ENCODE measurements around the gene SSR4.
"Not testable (repeated sequence)": the region's sequence is repeated elsewhere in the genome, so short reads cannot be mapped to it uniquely, and the experiment has no call there.

The SSR4 gene

DNA sequence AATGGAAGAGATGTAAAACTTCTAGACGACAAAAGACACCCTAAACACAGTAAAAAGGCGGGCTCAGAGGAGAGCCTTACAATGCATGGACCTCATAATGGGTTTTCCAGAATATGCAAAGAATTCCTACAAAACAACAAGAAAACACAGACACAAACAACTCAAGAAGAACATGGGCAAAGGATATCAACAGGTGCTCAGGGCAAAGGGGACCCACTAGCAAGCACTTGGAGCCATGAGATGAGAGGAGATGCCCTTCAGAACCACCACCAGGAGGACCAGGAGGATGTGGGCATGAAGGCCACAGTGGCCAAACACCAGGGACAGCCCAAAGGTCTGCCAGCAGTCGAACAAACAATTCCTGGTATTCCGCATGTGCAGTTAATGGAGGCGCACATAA is 18.7 kb downstream of the SSR4 start:
- Histone ChIP-seq H3K9me2 (ENCODE audit: low read depth, low read length) (no peaks in the 10 kb centered on the region), H3K9me3 (ENCODE audit: low read length) (no peaks in the 10 kb centered on the region), H3K4me2 (ENCODE audit: low read length) (no peak overlapping the region), H3K36me3 (ENCODE audit: insufficient read depth, low read length) (no peaks in the 10 kb centered on the region), H2AFZ (ENCODE audit: low read length) (no peak overlapping the region), H3K27ac (ENCODE audit: low read depth, low read length, poor library complexity, severe bottlenecking) (no peak overlapping the region), H3K4me1 (ENCODE audit: insufficient read depth, low read length, severe bottlenecking) (no peaks in the 10 kb centered on the region), H3K4me3 (ENCODE audit: low read depth, low read length, poor library complexity, severe bottlenecking) (no peak overlapping the region), H4K20me1 (ENCODE audit: insufficient read depth, low read length) (no peaks in the 10 kb centered on the region), H3K9ac (ENCODE audit: low read length) (no peak overlapping the region), H3K27me3 (ENCODE audit: insufficient read depth, low read length) (no peaks in the 10 kb centered on the region), H3F3A (ENCODE audit: insufficient read depth, low read length) (no peaks in the 10 kb centered on the region), H3K79me2 (ENCODE audit: insufficient read depth, low read length) (no peaks in the 10 kb centered on the region)
- TF ChIP-seq EZH2 (IDR thresholded peaks at IDR 0.05; ENCODE audit: borderline replicate concordance, low read length), result no peak
- TF ChIP-seq, protein P1, sequence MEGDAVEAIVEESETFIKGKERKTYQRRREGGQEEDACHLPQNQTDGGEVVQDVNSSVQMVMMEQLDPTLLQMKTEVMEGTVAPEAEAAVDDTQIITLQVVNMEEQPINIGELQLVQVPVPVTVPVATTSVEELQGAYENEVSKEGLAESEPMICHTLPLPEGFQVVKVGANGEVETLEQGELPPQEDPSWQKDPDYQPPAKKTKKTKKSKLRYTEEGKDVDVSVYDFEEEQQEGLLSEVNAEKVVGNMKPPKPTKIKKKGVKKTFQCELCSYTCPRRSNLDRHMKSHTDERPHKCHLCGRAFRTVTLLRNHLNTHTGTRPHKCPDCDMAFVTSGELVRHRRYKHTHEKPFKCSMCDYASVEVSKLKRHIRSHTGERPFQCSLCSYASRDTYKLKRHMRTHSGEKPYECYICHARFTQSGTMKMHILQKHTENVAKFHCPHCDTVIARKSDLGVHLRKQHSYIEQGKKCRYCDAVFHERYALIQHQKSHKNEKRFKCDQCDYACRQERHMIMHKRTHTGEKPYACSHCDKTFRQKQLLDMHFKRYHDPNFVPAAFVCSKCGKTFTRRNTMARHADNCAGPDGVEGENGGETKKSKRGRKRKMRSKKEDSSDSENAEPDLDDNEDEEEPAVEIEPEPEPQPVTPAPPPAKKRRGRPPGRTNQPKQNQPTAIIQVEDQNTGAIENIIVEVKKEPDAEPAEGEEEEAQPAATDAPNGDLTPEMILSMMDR (IDR thresholded peaks at IDR 0.05; ENCODE audit: low read length), result no peak

DNA sequence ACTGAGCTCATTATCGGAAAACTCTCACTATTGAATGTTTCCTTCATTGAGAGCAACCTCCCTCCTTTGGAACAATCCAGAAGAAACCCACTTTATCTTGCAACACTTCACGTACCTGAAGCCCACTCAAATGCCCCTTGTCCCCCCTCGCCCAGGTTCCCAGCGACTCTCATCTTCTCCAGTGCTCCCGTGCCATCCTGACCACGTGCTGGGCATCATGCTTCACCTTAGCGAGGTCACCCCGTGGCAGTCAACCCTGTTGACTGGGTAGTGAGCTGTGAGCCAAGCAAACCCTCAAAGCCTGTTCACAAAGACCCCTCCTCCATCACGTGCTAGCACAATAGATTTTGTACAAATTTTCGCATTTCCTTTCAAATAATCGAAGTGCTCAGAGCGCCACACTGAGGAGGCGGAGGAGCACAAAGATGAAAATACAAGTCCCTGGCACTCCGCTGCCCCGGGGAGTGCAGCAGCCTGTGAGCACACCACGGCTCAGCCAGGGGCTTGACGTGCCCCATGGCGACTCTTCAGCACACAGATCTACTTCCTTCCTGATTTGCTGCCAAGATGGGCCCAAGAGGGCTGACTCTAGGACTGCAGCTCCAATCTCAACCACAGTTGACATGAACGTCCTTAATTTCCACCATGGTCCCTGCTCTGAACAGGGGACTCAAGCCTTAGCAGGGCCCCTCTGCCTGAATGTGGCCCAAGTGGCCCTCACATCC is 20.3 kb downstream of the SSR4 start:
- H3K27ac ChIP-seq (ENCODE audit: low read depth, low read length, poor library complexity, severe bottlenecking), result no peak overlapping the region
- no peaks in the 10 kb centered on the region for H3K9me2 ChIP-seq (ENCODE audit: low read depth, low read length)
- no peaks in the 10 kb centered on the region for H3K27me3 ChIP-seq (ENCODE audit: insufficient read depth, low read length)
- H4K20me1 ChIP-seq (ENCODE audit: insufficient read depth, low read length), result no peaks in the 10 kb centered on the region
- TF ChIP-seq, protein P1 (IDR thresholded peaks at IDR 0.05; ENCODE audit: low read length), result no peak
- no peak for TF ChIP-seq EZH2 (IDR thresholded peaks at IDR 0.05; ENCODE audit: borderline replicate concordance, low read length)
- H3K9ac ChIP-seq (ENCODE audit: low read length), result no peak overlapping the region
- no peaks in the 10 kb centered on the region for H3K36me3 ChIP-seq (ENCODE audit: insufficient read depth, low read length)
- no peak overlapping the region for H2AFZ ChIP-seq (ENCODE audit: low read length)
- H3K9me3 ChIP-seq (ENCODE audit: low read length), result no peaks in the 10 kb centered on the region
- no peak overlapping the region for H3K4me3 ChIP-seq (ENCODE audit: low read depth, low read length, poor library complexity, severe bottlenecking)
- no peaks in the 10 kb centered on the region for H3K4me1 ChIP-seq (ENCODE audit: insufficient read depth, low read length, severe bottlenecking)
- no peak overlapping the region for H3K4me2 ChIP-seq (ENCODE audit: low read length)
- no peaks in the 10 kb centered on the region for H3K79me2 ChIP-seq (ENCODE audit: insufficient read depth, low read length)
- H3F3A ChIP-seq (ENCODE audit: insufficient read depth, low read length), result no peaks in the 10 kb centered on the region

DNA sequence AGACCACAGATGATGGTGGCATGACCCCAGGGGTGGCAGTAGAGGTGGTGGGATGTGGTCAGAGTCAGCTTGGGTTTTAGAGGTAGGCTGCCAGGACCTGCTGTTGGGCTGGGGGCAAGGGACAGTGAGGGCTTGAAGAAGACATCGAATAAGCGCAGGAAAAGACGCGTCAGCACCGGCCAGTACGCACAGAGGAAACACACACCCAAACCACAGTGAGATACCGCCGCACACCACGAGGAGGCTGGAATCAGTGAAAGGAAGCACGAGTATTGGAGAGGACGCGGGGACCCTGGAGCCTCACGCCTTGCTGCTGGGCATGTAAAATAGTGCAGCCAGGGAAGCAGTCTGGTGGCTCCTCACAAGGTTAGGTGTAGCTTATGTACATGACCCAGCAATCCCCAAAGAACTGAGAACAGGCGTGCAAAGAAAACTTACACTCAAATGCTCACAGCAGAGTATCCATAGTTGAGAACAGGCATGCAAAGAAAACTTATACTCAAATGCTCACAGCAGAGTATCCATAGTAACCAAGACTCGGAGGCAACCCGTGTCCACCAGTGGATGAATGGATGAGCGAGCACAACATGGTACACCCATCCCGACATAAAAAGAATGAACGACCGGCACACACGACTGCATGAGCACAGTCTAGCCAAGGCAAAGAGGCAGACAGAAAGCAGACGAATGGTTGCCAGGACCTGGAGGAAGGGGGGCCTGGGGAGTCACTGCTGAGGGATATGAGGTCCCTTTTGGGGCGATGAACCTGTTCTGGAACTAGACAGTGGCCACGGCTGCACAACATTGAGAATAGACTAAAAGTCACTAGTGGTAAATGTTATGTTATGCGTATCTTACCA is 22.6 kb downstream of the SSR4 start:
- Histone ChIP-seq H3K36me3 (ENCODE audit: insufficient read depth, low read length) (no peaks in the 10 kb centered on the region), H3K4me3 (ENCODE audit: low read depth, low read length, poor library complexity, severe bottlenecking) (no peak overlapping the region), H3K27me3 (ENCODE audit: insufficient read depth, low read length) (no peaks in the 10 kb centered on the region), H3F3A (ENCODE audit: insufficient read depth, low read length) (no peaks in the 10 kb centered on the region), H3K9me3 (ENCODE audit: low read length) (no peaks in the 10 kb centered on the region), H2AFZ (ENCODE audit: low read length) (no peak overlapping the region), H3K4me1 (ENCODE audit: insufficient read depth, low read length, severe bottlenecking) (no peaks in the 10 kb centered on the region), H3K79me2 (ENCODE audit: insufficient read depth, low read length) (no peaks in the 10 kb centered on the region), H3K27ac (ENCODE audit: low read depth, low read length, poor library complexity, severe bottlenecking) (no peak overlapping the region), H4K20me1 (ENCODE audit: insufficient read depth, low read length) (no peaks in the 10 kb centered on the region), H3K4me2 (ENCODE audit: low read length) (no peak overlapping the region), H3K9me2 (ENCODE audit: low read depth, low read length) (no peaks in the 10 kb centered on the region), H3K9ac (ENCODE audit: low read length) (no peak overlapping the region)
- TF ChIP-seq EZH2 (IDR thresholded peaks at IDR 0.05; ENCODE audit: borderline replicate concordance, low read length), result no peak
- TF ChIP-seq, protein P1 (IDR thresholded peaks at IDR 0.05; ENCODE audit: low read length), result no peak

- not testable (repeated sequence) for H4K20me1 ChIP-seq (ENCODE audit: insufficient read depth, low read length); H3K4me3 ChIP-seq (ENCODE audit: low read depth, low read length, poor library complexity, severe bottlenecking); H3K9ac ChIP-seq (ENCODE audit: low read length); H3K4me1 ChIP-seq (ENCODE audit: insufficient read depth, low read length, severe bottlenecking); H2AFZ ChIP-seq (ENCODE audit: low read length); H3F3A ChIP-seq (ENCODE audit: insufficient read depth, low read length); H3K9me3 ChIP-seq (ENCODE audit: low read length); H3K36me3 ChIP-seq (ENCODE audit: insufficient read depth, low read length); H3K27me3 ChIP-seq (ENCODE audit: insufficient read depth, low read length); H3K4me2 ChIP-seq (ENCODE audit: low read length); H3K9me2 ChIP-seq (ENCODE audit: low read depth, low read length); H3K79me2 ChIP-seq (ENCODE audit: insufficient read depth, low read length); H3K27ac ChIP-seq (ENCODE audit: low read depth, low read length, poor library complexity, severe bottlenecking)
These were observed 23.6 kb downstream of the SSR4 start for GRCh38 chrX:153818064-153818463.
